Osteocyte (in vitro differentiated cells): Measurements from ENCODE around the gene SLC4A3. TPM values are rescaled to one million over a fixed set of nuclear protein-coding genes. Genes with fewer than 3 reads are reported as not detected.

Source experiments
- DNase-seq: peaks from one replicate; pipeline ENCODE4 v3.0.0; 2021; ENCODE audit warnings: mixed read lengths; ENCODE audit not compliant: unreplicated experiment; ENCODE audit errors: extremely low spot score
- H3K27ac Mint-ChIP-seq: one replicate; pipeline ENCODE4 v1.8.0; 2021; ENCODE audit warnings: mild to moderate bottlenecking, mixed read lengths; ENCODE audit not compliant: unreplicated experiment
- H3K27me3 Mint-ChIP-seq: one replicate; pipeline ENCODE4 v1.8.0; 2021; ENCODE audit warnings: mixed read lengths; ENCODE audit not compliant: unreplicated experiment
- H3K36me3 Mint-ChIP-seq: one replicate; pipeline ENCODE4 v1.8.0; 2021; ENCODE audit warnings: mixed read lengths; ENCODE audit not compliant: unreplicated experiment
- H3K4me1 Mint-ChIP-seq: one replicate; pipeline ENCODE4 v1.8.0; 2021; ENCODE audit warnings: mixed read lengths; ENCODE audit not compliant: unreplicated experiment
- H3K4me3 Mint-ChIP-seq: one replicate; pipeline ENCODE4 v1.8.0; 2021; ENCODE audit warnings: mild to moderate bottlenecking, moderate library complexity, mixed read lengths; ENCODE audit not compliant: unreplicated experiment
- H3K9me3 Mint-ChIP-seq: one replicate; pipeline ENCODE4 v1.8.0; 2021; ENCODE audit warnings: mixed read lengths; ENCODE audit not compliant: unreplicated experiment
- total RNA-seq: library from RNA; stranded (reverse); gene quantifications from 2 replicates; pipeline ENCODE4 v1.2.1, GENCODE V29; 2021
- TF ChIP-seq, protein P1 (sequence below): fragments of 200-600 bp; sonication (generic); IDR thresholded peaks from 2 replicates; pipeline ENCODE4 v1.5.0; 2021; ENCODE audit warnings: antibody characterized with exemption, mild to moderate bottlenecking, moderate library complexity

Gene SLC4A3
- total RNA-seq, 1 donor from 2014 or later, result 11.6 TPM

DNA sequence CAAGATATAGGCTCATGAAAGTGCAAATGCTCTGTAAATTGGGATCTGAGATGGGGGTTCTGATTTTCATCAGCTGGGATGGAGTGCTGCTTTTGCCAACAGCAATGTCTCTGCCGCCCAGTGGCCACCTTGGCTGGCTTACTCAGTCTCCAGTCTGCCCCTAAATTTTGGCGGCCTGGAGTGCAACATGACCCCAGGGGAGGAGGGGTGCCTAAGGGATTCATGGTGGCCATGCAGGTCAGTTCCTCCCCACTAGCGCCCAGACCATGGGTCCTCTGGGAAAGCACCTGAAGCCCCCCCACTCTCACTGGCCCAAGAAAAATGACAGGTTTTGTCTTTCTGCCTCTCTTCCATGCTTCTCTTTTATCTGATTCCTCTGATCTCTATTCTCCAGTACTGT, 45.0 kb downstream of the SLC4A3 start:
- peaks cover 5% of the 10 kb centered on the region for H3K4me1 Mint-ChIP-seq
- H3K27me3 Mint-ChIP-seq, result peaks cover 44% of the 10 kb centered on the region
- DNase-seq, result peak; percentile 51
- TF ChIP-seq, protein P1, sequence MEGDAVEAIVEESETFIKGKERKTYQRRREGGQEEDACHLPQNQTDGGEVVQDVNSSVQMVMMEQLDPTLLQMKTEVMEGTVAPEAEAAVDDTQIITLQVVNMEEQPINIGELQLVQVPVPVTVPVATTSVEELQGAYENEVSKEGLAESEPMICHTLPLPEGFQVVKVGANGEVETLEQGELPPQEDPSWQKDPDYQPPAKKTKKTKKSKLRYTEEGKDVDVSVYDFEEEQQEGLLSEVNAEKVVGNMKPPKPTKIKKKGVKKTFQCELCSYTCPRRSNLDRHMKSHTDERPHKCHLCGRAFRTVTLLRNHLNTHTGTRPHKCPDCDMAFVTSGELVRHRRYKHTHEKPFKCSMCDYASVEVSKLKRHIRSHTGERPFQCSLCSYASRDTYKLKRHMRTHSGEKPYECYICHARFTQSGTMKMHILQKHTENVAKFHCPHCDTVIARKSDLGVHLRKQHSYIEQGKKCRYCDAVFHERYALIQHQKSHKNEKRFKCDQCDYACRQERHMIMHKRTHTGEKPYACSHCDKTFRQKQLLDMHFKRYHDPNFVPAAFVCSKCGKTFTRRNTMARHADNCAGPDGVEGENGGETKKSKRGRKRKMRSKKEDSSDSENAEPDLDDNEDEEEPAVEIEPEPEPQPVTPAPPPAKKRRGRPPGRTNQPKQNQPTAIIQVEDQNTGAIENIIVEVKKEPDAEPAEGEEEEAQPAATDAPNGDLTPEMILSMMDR, result no peak
- no peak overlapping the region for H3K4me3 Mint-ChIP-seq
- no peaks in the 10 kb centered on the region for H3K9me3 Mint-ChIP-seq
- H3K27ac Mint-ChIP-seq, result no peak overlapping the region
- H3K36me3 Mint-ChIP-seq, result no peaks in the 10 kb centered on the region

DNA sequence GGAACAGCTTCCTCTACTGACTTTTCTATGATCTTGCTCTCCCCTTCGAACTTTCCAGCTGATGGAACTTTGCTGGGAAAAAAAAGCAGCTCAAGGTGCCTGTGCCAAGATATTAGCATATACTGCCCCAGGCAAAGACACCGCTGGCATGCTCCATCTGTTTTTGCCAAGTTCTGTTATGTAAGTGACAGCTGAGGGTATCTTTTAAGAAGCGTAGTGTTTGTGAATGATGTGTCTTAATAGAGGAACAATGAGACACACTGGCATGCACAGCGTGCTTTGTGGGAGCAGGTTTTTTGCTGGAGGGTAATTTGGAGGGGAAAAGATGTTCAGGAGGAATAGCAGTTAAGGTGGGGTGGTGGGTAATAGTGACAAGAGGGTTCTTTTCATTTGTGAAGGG, 47.8 kb downstream of the SLC4A3 start:
- DNase-seq, result peak; percentile 38
- TF ChIP-seq, protein P1, result no peak
- no peaks in the 10 kb centered on the region for H3K36me3 Mint-ChIP-seq
- peaks cover 5% of the 10 kb centered on the region for H3K4me1 Mint-ChIP-seq
- no peak overlapping the region for H3K27ac Mint-ChIP-seq
- H3K27me3 Mint-ChIP-seq, result peaks cover 29% of the 10 kb centered on the region
- no peak overlapping the region for H3K4me3 Mint-ChIP-seq
- no peaks in the 10 kb centered on the region for H3K9me3 Mint-ChIP-seq

DNA sequence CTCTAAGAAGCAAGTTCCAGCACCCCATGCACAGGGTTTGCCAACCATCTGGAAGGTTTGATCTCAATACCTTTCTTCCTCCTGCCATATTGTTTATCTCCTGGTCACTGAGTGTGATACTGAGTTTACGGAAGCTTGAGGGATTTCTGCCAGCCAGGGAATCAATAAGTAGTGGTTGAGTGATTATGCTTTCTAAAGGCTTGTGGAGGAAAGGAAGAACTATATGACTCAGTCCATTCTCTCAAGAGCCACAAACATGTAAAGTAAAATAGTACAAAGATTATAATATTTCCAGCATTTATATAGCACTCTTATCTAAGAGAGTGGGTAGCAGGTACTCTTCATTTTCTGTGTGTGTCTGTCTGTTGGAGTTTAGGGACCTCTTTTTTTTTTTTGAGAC, 49.2 kb downstream of the SLC4A3 start:
- no peaks in the 10 kb centered on the region for H3K36me3 Mint-ChIP-seq
- no peaks in the 10 kb centered on the region for H3K9me3 Mint-ChIP-seq
- TF ChIP-seq, protein P1, result no peak
- no peak overlapping the region for H3K4me3 Mint-ChIP-seq
- no peak for DNase-seq
- H3K4me1 Mint-ChIP-seq, result peaks cover 5% of the 10 kb centered on the region
- H3K27me3 Mint-ChIP-seq, result peaks cover 15% of the 10 kb centered on the region
- no peak overlapping the region for H3K27ac Mint-ChIP-seq

DNA sequence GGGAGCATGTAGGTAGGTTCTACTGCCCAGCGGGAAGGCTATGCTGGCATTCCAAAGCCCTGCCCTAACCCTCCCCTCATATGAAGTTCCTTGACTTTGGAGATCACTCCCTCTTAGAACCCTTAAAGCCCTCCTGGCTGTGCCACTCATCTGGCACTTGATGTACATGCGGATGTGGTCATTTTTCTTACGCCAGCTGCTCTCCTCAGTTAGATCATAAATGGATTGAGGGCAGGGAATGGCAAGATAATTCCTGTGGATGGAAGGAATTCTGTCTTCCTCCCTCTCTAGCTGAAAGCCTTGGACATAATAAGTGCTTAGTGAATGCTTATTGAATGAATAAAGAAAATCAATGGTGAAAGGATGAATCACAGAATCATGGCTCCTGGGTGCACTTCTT, 51.6 kb downstream of the SLC4A3 start:
- no peaks in the 10 kb centered on the region for H3K36me3 Mint-ChIP-seq
- H3K9me3 Mint-ChIP-seq, result no peaks in the 10 kb centered on the region
- H3K4me1 Mint-ChIP-seq, result peaks cover 8% of the 10 kb centered on the region
- no peak overlapping the region for H3K4me3 Mint-ChIP-seq
- TF ChIP-seq, protein P1, result no peak
- no peak for DNase-seq
- H3K27ac Mint-ChIP-seq, result no peak overlapping the region
- peaks cover 9% of the 10 kb centered on the region for H3K27me3 Mint-ChIP-seq

DNA sequence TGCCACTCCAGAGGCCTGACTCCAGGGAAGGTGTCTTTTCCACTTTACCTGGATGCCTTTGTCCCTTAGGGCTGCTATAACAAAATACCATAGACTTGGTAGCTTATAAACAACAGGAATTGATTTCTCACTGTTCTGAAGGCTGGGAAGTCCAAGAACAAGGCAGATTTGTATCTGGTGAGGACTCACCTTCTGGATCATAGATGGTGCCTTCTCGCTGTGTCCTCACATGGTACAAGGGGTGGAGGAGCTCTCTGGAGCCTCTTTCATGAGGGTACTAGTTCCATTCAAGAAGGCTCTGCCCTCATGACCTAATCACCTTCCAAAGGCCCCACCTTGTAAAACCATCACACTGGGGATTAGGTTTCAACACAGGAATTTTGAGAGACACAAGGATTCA, 52.1 kb downstream of the SLC4A3 start:
- no peak overlapping the region for H3K4me3 Mint-ChIP-seq
- no peaks in the 10 kb centered on the region for H3K36me3 Mint-ChIP-seq
- H3K4me1 Mint-ChIP-seq, result peaks cover 8% of the 10 kb centered on the region
- no peak overlapping the region for H3K27ac Mint-ChIP-seq
- no peaks in the 10 kb centered on the region for H3K9me3 Mint-ChIP-seq
- DNase-seq, result no peak
- H3K27me3 Mint-ChIP-seq, result peaks cover 9% of the 10 kb centered on the region
- TF ChIP-seq, protein P1, result no peak
